Heart left ventricle (tissue), 16 donors: ENCODE results near the gene CACNB4. TPM values are rescaled to one million over a fixed set of nuclear protein-coding genes. Genes with fewer than 3 reads are reported as not detected.

Experiments used
- ATAC-seq, 4 donors: fragments of 200-7000 bp; cut with Tn5 transposase; one replicate each; pipeline ENCODE4 v1.9.1; 2020 to 2022; ENCODE audit warnings: moderate library complexity in 4 of 4, mild to moderate bottlenecking in 3 of 4, moderate number of reproducible peaks in 1 of 4
- DNase-seq, 5 donors: peaks; one replicate each; pipeline ENCODE4 v3.0.0-alpha.2; 2020
- H3K27ac ChIP-seq, 12 donors: fragments of 200-600 bp; sonication (generic) in 4 of 12; one replicate each; pipeline versions ENCODE4 v1.5.0 to v1.8.0; 2016 to 2022; ENCODE audit warnings: mild to moderate bottlenecking in 2 of 12
- H3K27me3 ChIP-seq, 9 donors: fragments of 200-600 bp; sonication (generic) in 2 of 9; one replicate each; pipeline versions ENCODE4 v1.5.1 to v1.8.0; 2016 to 2022; ENCODE audit warnings: mild to moderate bottlenecking in 3 of 9
- H3K36me3 ChIP-seq, 9 donors: fragments of 200-600 bp; sonication (generic) in 2 of 9; one replicate each; pipeline versions ENCODE4 v1.5.0 to v1.8.0; 2018 to 2022; ENCODE audit warnings: mild to moderate bottlenecking in 2 of 9
- H3K4me1 ChIP-seq, 12 donors: fragments of 200-600 bp; sonication (generic) in 4 of 12; one replicate each; pipeline versions ENCODE4 v1.5.0 to v1.8.0; 2016 to 2022; ENCODE audit warnings: mild to moderate bottlenecking in 3 of 12
- H3K4me3 ChIP-seq, 12 donors: fragments of 200-600 bp; sonication (generic) in 4 of 12; one replicate each; pipeline versions ENCODE4 v1.5.0 to v1.8.0; 2017 to 2022; ENCODE audit warnings: mild to moderate bottlenecking in 9 of 12, moderate library complexity in 4 of 12
- H3K9me3 ChIP-seq, 12 donors: fragments of 200-600 bp; sonication (generic) in 4 of 12; one replicate each; pipeline versions ENCODE4 v1.5.0 to v1.8.0; 2016 to 2022; ENCODE audit warnings: mild to moderate bottlenecking in 1 of 12
- CTCF ChIP-seq, 12 donors: fragments of 200-600 bp; sonication (generic) in 4 of 12; IDR thresholded peaks; one replicate each; pipeline versions ENCODE4 v1.5.0 to v1.8.0; 2018 to 2022; ENCODE audit warnings: antibody characterized with exemption in 12 of 12, mild to moderate bottlenecking in 5 of 12
- POLR2A ChIP-seq, 2 donors: fragments of 450-650 bp; IDR thresholded peaks; one replicate each; pipeline ENCODE4 v1.6.1; 2017; ENCODE audit warnings: antibody characterized with exemption in 2 of 2, mild to moderate bottlenecking in 2 of 2, moderate library complexity in 2 of 2
- WGBS, 4 donors: extraction: QIAGEN DNeasy Blood & Tissue Kit in 2 of 4; methylation state at CpG; one replicate each; pipeline versions ENCODE4 v1.1.5 to v1.1.7; 2013 to 2018; 5-methylcytosine and 5-hydroxymethylcytosine counted together
- intact Hi-C, 10 donors: fragments of 100-400 bp; cut with DNase I; formaldehyde crosslinking; loops; one replicate each; pipeline versions ENCODE4 v1.11.1 to v1.14.2; 2022
- polyA plus RNA-seq, 2 donors: library from polyadenylated mRNA; stranded (reverse); fragments of 200-250 nt; gene quantifications; one replicate each; pipeline ENCODE4 v1.2.3, GENCODE V29; 2013
- total RNA-seq, 9 donors: library from RNA; depleted of rRNA in 2 of 9; stranded (reverse); fragments of >200 nt in 2 of 9; fragmentation: NEBNext Ultra II Directional in 3 of 9; extraction: Animal tissue kit (Norgen Biotek cat#: 25700) in 3 of 9; gene quantifications; one replicate each; pipeline versions ENCODE4 v1.1.0 to v1.2.4, GENCODE V29; 2016 to 2023
- donor health status: ischemic (EF 13 %, LVEDD 7.1; RV severe dilation, severe dysfunction).
- donor health status: healthy with polysubstance abuse.
- donor health status: DM: no; HTN: yes; CAD: no.
- donor health status: DM: no; HTN: no; CAD: no.
- donor health status: ischemic (EF 25% LVEDD 6.9; RV normal size, moderate dysfunction).
- donor health status: ischemic (EF 25% LVEDD 5.7; RV mildly dilated, moderate dysfunction).
- donor health status: healthy.
- donor health status: DM: yes; HTN: yes; CAD: no.
- donor health status: ischemic (EF 35%, LVEDD 5.7; RV mildly dilated, moderate dysfunction).
- donor health status: nonischemic (EF 11% LVEDD 7.7; RV severe dilation, severe dysfunction).
- donor health status: DM: yes; HTN: yes; CAD: no.
- donor health status: PGD.
- donor health status: ischemic (EF 29% LVEDD 5.4; RV normal size, mild dysfunction).
- donor health status: nonischemic (EF 23%, LVEDD 6.1; RV moderate dilation, normal function).

CACNB4 gene
- total and polyA plus RNA-seq, 11 donors: 0.03 to 1.5 (median 0.39) TPM

GRCh38 chr2:152072011-152072410 is 26.8 kb downstream of the CACNB4 start:
- DNase-seq: no peak
- H3K27me3 ChIP-seq: no peaks in the 10 kb centered on the region
- TF ChIP-seq POLR2A (IDR thresholded peaks at IDR 0.05): no peak
- TF ChIP-seq CTCF (IDR thresholded peaks at IDR 0.05): no peak
- 71 to 82% (median 80%) methylated on average over 2 of the region's 2 CpGs for WGBS, 4 donors
- H3K4me1 ChIP-seq: peaks cover 0 to 7% (median 0%) of the 10 kb centered on the region in 12 donors
- H3K4me3 ChIP-seq: no peak overlapping the region
- H3K36me3 ChIP-seq: no peaks in the 10 kb centered on the region
- H3K27ac ChIP-seq: no peak overlapping the region
- ATAC-seq: no peak
- H3K9me3 ChIP-seq: no peaks in the 10 kb centered on the region
- intact Hi-C loops: no loop called here

- intact Hi-C loops: no loop called here
- no peak for TF ChIP-seq POLR2A (IDR thresholded peaks at IDR 0.05)
- no peak for TF ChIP-seq CTCF (IDR thresholded peaks at IDR 0.05)
- no peaks in the 10 kb centered on the region for H3K36me3 ChIP-seq
- 80 to 90% (median 84%) methylated on average over 1 of the region's 1 CpG for WGBS, 4 donors
- no peaks in the 10 kb centered on the region for H3K27me3 ChIP-seq
- H3K4me3 ChIP-seq: no peak overlapping the region
- ATAC-seq (no peak), DNase-seq (no peak)
- peaks cover 0 to 7% (median 0%) of the 10 kb centered on the region in 12 donors for H3K4me1 ChIP-seq
- no peaks in the 10 kb centered on the region for H3K9me3 ChIP-seq
- no peak overlapping the region for H3K27ac ChIP-seq
Measured at GRCh38 chr2:152071518-152071917, 27.3 kb downstream of the CACNB4 start.

- no peaks in the 10 kb centered on the region for H3K9me3 ChIP-seq
- no peaks in the 10 kb centered on the region for H3K36me3 ChIP-seq
- H3K27me3 ChIP-seq: no peaks in the 10 kb centered on the region
- ATAC-seq (no peak), DNase-seq (no peak)
- no peak overlapping the region for H3K4me3 ChIP-seq
- TF ChIP-seq POLR2A (IDR thresholded peaks at IDR 0.05) (no peak), CTCF (IDR thresholded peaks at IDR 0.05) (no peak)
- H3K27ac ChIP-seq: no peak overlapping the region
- H3K4me1 ChIP-seq: peaks cover 0 to 7% (median 0%) of the 10 kb centered on the region in 12 donors
- intact Hi-C loops: no loop called here
- 51 to 66% (median 62%) methylated on average over 1 of the region's 1 CpG for WGBS, 4 donors
Measured at GRCh38 chr2:152071092-152071491, 27.8 kb downstream of the CACNB4 start.

GRCh38 chr2:152068226-152068625 is 30.6 kb downstream of the CACNB4 start:
- no peaks in the 10 kb centered on the region for H3K27me3 ChIP-seq

GRCh38 chr2:152067823-152068222 is 31.0 kb downstream of the CACNB4 start:
- H3K27ac ChIP-seq: no peak overlapping the region
- intact Hi-C loops: no loop called here
- H3K4me3 ChIP-seq: no peak overlapping the region
- ATAC-seq (no peak), DNase-seq (no peak)
- no peaks in the 10 kb centered on the region for H3K9me3 ChIP-seq
- 88 to 100% (median 98%) methylated on average over 1 of the region's 1 CpG for WGBS, 4 donors
- no peak for TF ChIP-seq POLR2A (IDR thresholded peaks at IDR 0.05)
- TF ChIP-seq CTCF (IDR thresholded peaks at IDR 0.05): no peak
- H3K27me3 ChIP-seq: no peaks in the 10 kb centered on the region
- H3K36me3 ChIP-seq: no peaks in the 10 kb centered on the region
- H3K4me1 ChIP-seq: peaks cover 0 to 10% (median 0%) of the 10 kb centered on the region in 12 donors

More at GRCh38 chr2:152068226-152068625, 30.6 kb downstream of the CACNB4 start:
- intact Hi-C loops: no loop called here
- no peak for ATAC-seq
- WGBS, 4 donors: 75 to 87% (median 83%) methylated on average over 2 of the region's 2 CpGs
- TF ChIP-seq POLR2A (IDR thresholded peaks at IDR 0.05): no peak
- DNase-seq: no peak
- H3K4me3 ChIP-seq: no peak overlapping the region
- H3K36me3 ChIP-seq: no peaks in the 10 kb centered on the region
- H3K9me3 ChIP-seq: no peaks in the 10 kb centered on the region
- H3K4me1 ChIP-seq: peaks cover 0 to 6% (median 0%) of the 10 kb centered on the region in 12 donors
- H3K27ac ChIP-seq: no peak overlapping the region
